Panc1 (cell line): ENCODE results near the gene PPARG. TPM values are rescaled to one million over a fixed set of nuclear protein-coding genes. Genes with fewer than 3 reads are reported as not detected.

Source experiments
- ATAC-seq: fragments of 200-7000 bp; cut with Tn5 transposase; 2 replicates; pipeline ENCODE4 v1.9.1; 2020; ENCODE audit warnings: mild to moderate bottlenecking, moderate library complexity
- BruUV-seq: library from RNA; stranded (reverse); fragments of 400-500 nt; replicated peaks from 2 replicates; lab custom pipeline; 2021; lab: Mats Ljungman, UMichigan
- CTCF ChIA-PET: fragments of 300-600 bp; sonication (Branson Sonifier 250); formaldehyde crosslinking; loops from one replicate; lab custom pipeline; 2022; ENCODE audit warnings: antibody characterized with exemption; lab: Charles Lee
- POLR2A ChIA-PET: fragments of 300-600 bp; sonication (Branson Sonifier 250); formaldehyde crosslinking; loops from one replicate; lab custom pipeline; 2022; ENCODE audit warnings: antibody characterized with exemption; lab: Charles Lee
- DNase-seq: peaks from one replicate; pipeline ENCODE4 v3.0.0-alpha.2; 2010; ENCODE audit warnings: low read depth, low spot score
- H3K27ac ChIP-seq: 2 replicates; pipeline ENCODE4 v1.5.1; 2011; ENCODE audit warnings: mild to moderate bottlenecking, low read length, inconsistent platforms
- H3K27me3 ChIP-seq: fragments of 200-500 bp; sonication (Bioruptor generic); 2 replicates; pipeline ENCODE4 v1.6.0; 2014; ENCODE audit warnings: low read length, inconsistent platforms; ENCODE audit not compliant: control insufficient read depth, insufficient read depth
- H3K36me3 ChIP-seq: fragments of 200-500 bp; sonication (Bioruptor generic); 2 replicates; pipeline ENCODE4 v1.5.1; 2014; ENCODE audit warnings: inconsistent platforms, mild to moderate bottlenecking, low read length, moderate library complexity; ENCODE audit not compliant: control insufficient read depth, insufficient read depth
- H3K4me1 ChIP-seq: 2 replicates; pipeline ENCODE4 v1.5.1; 2011; ENCODE audit warnings: inconsistent platforms, mild to moderate bottlenecking, low read length, moderate library complexity; ENCODE audit not compliant: control insufficient read depth, insufficient read depth
- H3K4me3 ChIP-seq, 2 experiments: 2 replicates each; pipeline ENCODE4 v1.5.1; 2011 to 2012; ENCODE audit warnings: low read depth in 2 of 2, low read length in 2 of 2, mild to moderate bottlenecking in 2 of 2, inconsistent platforms in 1 of 2, moderate library complexity in 1 of 2
- H3K9me3 ChIP-seq: fragments of 200-500 bp; sonication (Bioruptor generic); 2 replicates; pipeline ENCODE4 v1.5.1; 2014; ENCODE audit warnings: low read depth, mild to moderate bottlenecking, inconsistent platforms, low read length, moderate library complexity; ENCODE audit not compliant: control insufficient read depth, insufficient read depth
- CTCF ChIP-seq: fragments of 450-650 bp; IDR thresholded peaks from 2 replicates; pipeline ENCODE4 v1.5.1; 2017; ENCODE audit warnings: mild to moderate bottlenecking
- POLR2AphosphoS5 ChIP-seq: IDR thresholded peaks from 2 replicates; pipeline ENCODE4 v1.6.1; 2012; ENCODE audit warnings: mild to moderate bottlenecking, low read depth, low read length, moderate library complexity
- SIN3A ChIP-seq: IDR thresholded peaks from 2 replicates; pipeline ENCODE4 v1.6.1; 2012; ENCODE audit warnings: low read depth, mild to moderate bottlenecking, low read length, moderate library complexity, borderline replicate concordance; ENCODE audit not compliant: insufficient read depth
- TCF7L2 ChIP-seq: IDR thresholded peaks from 2 replicates; pipeline ENCODE4 v1.6.1; 2011; ENCODE audit warnings: mild to moderate bottlenecking, low read depth, low read length, inconsistent platforms
- in situ Hi-C: cut with HindIII; loops from 2 replicates; pipeline ENCODE4 v1.10.0; 2016; ENCODE audit warnings: low sequenced_read_pairs, low pct_unique_long_range_greater_than_20kb
- intact Hi-C: fragments of 100-400 bp; cut with micrococcal nuclease; formaldehyde crosslinking; loops from one replicate; pipeline ENCODE4 v1.10.0; 2022; ENCODE audit not compliant: unreplicated experiment
- total RNA-seq: library from RNA; stranded (reverse); gene quantifications from one replicate; pipeline ENCODE4 v1.2.1, GENCODE V29; 2021; ENCODE audit not compliant: unreplicated experiment
- TF ChIP-seq, protein P1 (sequence below), 2 experiments: IDR thresholded peaks; 2 replicates each; pipeline ENCODE4 v1.6.1; 2011 to 2012; ENCODE audit warnings: low read depth in 2 of 2, control low read depth in 1 of 2, low read length in 1 of 2, mild to moderate bottlenecking in 1 of 2, moderate library complexity in 1 of 2; ENCODE audit not compliant: insufficient read depth in 1 of 2

PPARG gene
- total RNA-seq, 1 experiment from 2014 or later: 88.1 TPM

DNA sequence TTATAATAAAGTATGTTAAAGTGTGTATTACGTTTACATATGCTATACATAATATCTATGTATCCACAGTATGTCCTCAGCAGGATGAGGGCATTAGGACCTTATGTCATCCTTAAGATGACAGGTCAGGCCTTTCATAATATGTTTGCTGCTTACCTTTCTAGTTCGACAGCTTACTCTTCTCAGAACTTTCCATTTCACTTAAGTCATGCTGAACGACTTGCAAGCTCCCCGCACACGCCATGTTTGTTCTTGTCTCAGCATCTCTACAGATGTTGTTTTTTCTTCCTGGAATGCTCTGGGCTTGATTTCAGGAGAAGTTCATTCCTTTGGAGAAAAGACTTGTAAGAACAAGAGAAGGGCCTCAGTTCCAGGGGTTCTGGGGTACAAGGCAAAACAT is 36.0 kb upstream of the PPARG start:
- H3K9me3 ChIP-seq: peaks cover 4% of the 10 kb centered on the region; the same call in 1 of the 2 replicates
- no peak for ATAC-seq
- no peak overlapping the region for H3K27ac ChIP-seq
- CTCF ChIA-PET: no interaction called here
- intact Hi-C loops (no loop called here), in situ Hi-C loops (no loop called here)
- POLR2A ChIA-PET: no interaction called here
- DNase-seq: no peak
- no TSS peak for BruUV-seq
- no peaks in the 10 kb centered on the region for H3K27me3 ChIP-seq
- no peaks in the 10 kb centered on the region for H3K36me3 ChIP-seq
- TF ChIP-seq CTCF (no peak), SIN3A (no peak), TCF7L2 (no peak), POLR2AphosphoS5 (no peak)
- TF ChIP-seq, protein P1, sequence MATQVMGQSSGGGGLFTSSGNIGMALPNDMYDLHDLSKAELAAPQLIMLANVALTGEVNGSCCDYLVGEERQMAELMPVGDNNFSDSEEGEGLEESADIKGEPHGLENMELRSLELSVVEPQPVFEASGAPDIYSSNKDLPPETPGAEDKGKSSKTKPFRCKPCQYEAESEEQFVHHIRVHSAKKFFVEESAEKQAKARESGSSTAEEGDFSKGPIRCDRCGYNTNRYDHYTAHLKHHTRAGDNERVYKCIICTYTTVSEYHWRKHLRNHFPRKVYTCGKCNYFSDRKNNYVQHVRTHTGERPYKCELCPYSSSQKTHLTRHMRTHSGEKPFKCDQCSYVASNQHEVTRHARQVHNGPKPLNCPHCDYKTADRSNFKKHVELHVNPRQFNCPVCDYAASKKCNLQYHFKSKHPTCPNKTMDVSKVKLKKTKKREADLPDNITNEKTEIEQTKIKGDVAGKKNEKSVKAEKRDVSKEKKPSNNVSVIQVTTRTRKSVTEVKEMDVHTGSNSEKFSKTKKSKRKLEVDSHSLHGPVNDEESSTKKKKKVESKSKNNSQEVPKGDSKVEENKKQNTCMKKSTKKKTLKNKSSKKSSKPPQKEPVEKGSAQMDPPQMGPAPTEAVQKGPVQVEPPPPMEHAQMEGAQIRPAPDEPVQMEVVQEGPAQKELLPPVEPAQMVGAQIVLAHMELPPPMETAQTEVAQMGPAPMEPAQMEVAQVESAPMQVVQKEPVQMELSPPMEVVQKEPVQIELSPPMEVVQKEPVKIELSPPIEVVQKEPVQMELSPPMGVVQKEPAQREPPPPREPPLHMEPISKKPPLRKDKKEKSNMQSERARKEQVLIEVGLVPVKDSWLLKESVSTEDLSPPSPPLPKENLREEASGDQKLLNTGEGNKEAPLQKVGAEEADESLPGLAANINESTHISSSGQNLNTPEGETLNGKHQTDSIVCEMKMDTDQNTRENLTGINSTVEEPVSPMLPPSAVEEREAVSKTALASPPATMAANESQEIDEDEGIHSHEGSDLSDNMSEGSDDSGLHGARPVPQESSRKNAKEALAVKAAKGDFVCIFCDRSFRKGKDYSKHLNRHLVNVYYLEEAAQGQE (IDR thresholded peaks at IDR 0.05; ENCODE audit: insufficient read depth in 1 of 2, low read depth in 2 of 2, low read length in 1 of 2): no peak
- no peak overlapping the region for H3K4me3 ChIP-seq
- H3K4me1 ChIP-seq: no peaks in the 10 kb centered on the region

DNA sequence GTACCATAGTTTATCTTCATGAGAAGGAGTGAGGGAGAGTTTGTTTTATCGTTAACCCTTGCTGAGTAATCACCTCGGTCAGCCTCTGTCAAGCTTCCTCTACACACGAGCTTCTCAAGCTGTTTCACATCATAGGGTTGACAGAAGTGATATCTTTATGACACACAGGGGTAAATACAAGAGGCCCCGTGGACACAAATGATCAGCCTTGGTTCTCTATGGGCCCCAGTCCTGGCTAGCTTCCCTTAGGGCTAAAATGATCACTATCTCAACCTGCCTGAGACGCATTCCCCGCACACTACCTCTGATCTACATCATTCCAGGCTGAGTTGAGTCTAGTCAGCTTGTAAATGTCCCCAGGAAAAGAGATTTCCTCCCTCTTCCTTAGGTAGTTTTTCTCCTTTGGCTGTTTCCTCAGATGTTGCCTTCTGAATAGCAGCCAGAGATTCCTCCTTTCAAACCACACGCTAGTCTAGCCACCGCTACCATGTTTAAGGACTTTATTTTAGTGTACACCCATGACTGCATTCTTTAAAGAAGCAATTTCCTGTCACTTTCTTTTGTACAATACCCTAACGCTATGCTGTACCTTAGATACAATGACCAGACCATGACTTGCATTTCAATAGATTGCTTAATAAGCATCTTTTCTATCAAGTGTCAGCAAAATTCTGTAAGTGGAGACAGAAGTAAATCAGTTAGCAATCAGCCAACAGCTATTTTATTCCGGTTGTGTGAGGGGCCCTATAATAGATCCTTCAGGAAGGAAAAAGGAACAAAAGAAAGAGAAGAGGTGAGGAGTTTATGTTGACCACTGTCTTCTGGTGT is 35.1 kb upstream of the PPARG start:
- BruUV-seq: no TSS peak
- in situ Hi-C loops (no loop called here), intact Hi-C loops (no loop called here)
- ATAC-seq (no peak), DNase-seq (no peak)
- Histone ChIP-seq H3K27ac (no peak overlapping the region), H3K27me3 (no peaks in the 10 kb centered on the region), H3K9me3 (peaks cover 4% of the 10 kb centered on the region; the same call in 1 of the 2 replicates), H3K36me3 (no peaks in the 10 kb centered on the region), H3K4me1 (no peaks in the 10 kb centered on the region), H3K4me3 (no peak overlapping the region)
- ChIA-PET POLR2A (no interaction called here), CTCF (no interaction called here)
- TF ChIP-seq SIN3A (no peak), POLR2AphosphoS5 (no peak), TCF7L2 (no peak), CTCF (no peak)
- TF ChIP-seq, protein P1 (IDR thresholded peaks at IDR 0.05; ENCODE audit: insufficient read depth in 1 of 2, low read depth in 2 of 2, low read length in 1 of 2): no peak
